Caco-2 (cell line): ENCODE measurements around the gene ZNF674. TPM values are rescaled to one million over a fixed set of nuclear protein-coding genes. Genes with fewer than 3 reads are reported as not detected.
A peak's percentile ranks its signal among the peaks of the same experiment; 100 is the strongest.

Source experiments
- BruUV-seq: library from RNA; stranded (reverse); fragments of 400-500 nt; replicated peaks from 2 replicates; lab custom pipeline; 2021; lab: Mats Ljungman, UMichigan
- CTCF ChIA-PET: fragments of 300-600 bp; sonication (Branson Sonifier 250); formaldehyde crosslinking; loops from one replicate; lab custom pipeline; 2022; ENCODE audit warnings: antibody characterized with exemption; lab: Charles Lee
- POLR2A ChIA-PET: fragments of 300-600 bp; sonication (Branson Sonifier 250); formaldehyde crosslinking; loops from one replicate; lab custom pipeline; 2022; ENCODE audit warnings: antibody characterized with exemption; lab: Charles Lee
- DNase-seq, 2 experiments: peaks; one replicate each; pipeline versions ENCODE4 v3.0.0 to v3.0.0-alpha.2; 2020 to 2022
- H3K27me3 ChIP-seq: replicated peaks from 2 replicates; pipeline ENCODE4 v1.6.0; 2011; ENCODE audit warnings: low read length; ENCODE audit not compliant: control insufficient read depth, insufficient read depth
- H3K36me3 ChIP-seq: 2 replicates; pipeline ENCODE4 v1.5.1; 2011; ENCODE audit warnings: low read length; ENCODE audit not compliant: control insufficient read depth, insufficient read depth
- H3K4me1 ChIP-seq: fragments of 250-450 bp; sonication (Bioruptor Pico); 2 replicates; pipeline ENCODE4 v1.5.1; 2020; ENCODE audit warnings: mild to moderate bottlenecking
- H3K4me3 ChIP-seq: 2 replicates; pipeline ENCODE4 v1.5.1; 2011; ENCODE audit warnings: low read depth, mild to moderate bottlenecking, control low read depth, low read length
- H3K9me3 ChIP-seq: fragments of 250-450 bp; sonication (Bioruptor Pico); 2 replicates; pipeline ENCODE4 v1.5.1; 2020; ENCODE audit warnings: mild to moderate bottlenecking, moderate library complexity
- H3K27ac Mint-ChIP-seq: one replicate; pipeline ENCODE4 v1.8.0; 2022; ENCODE audit warnings: mixed read lengths; ENCODE audit not compliant: unreplicated experiment
- H3K27me3 Mint-ChIP-seq: one replicate; pipeline ENCODE4 v1.8.0; 2022; ENCODE audit warnings: mixed read lengths; ENCODE audit not compliant: insufficient read depth, unreplicated experiment
- H3K36me3 Mint-ChIP-seq: one replicate; pipeline ENCODE4 v1.8.0; 2022; ENCODE audit warnings: mild to moderate bottlenecking, mixed read lengths; ENCODE audit not compliant: insufficient read depth, unreplicated experiment
- H3K4me1 Mint-ChIP-seq: one replicate; pipeline ENCODE4 v1.8.0; 2022; ENCODE audit warnings: low read depth, mixed read lengths; ENCODE audit not compliant: unreplicated experiment
- H3K4me3 Mint-ChIP-seq: one replicate; pipeline ENCODE4 v1.8.0; 2022; ENCODE audit warnings: mild to moderate bottlenecking, moderate library complexity, mixed read lengths; ENCODE audit not compliant: unreplicated experiment
- H3K9me3 Mint-ChIP-seq: one replicate; pipeline ENCODE4 v1.8.0; 2022; ENCODE audit warnings: mixed read lengths; ENCODE audit not compliant: unreplicated experiment
- intact Hi-C: fragments of 100-400 bp; cut with micrococcal nuclease; formaldehyde crosslinking; loops from one replicate; pipeline ENCODE4 v1.10.0; 2022; ENCODE audit not compliant: unreplicated experiment
- total RNA-seq: library from RNA; stranded (reverse); gene quantifications from 2 replicates; pipeline ENCODE4 v1.2.3, GENCODE V29; 2022
- TF ChIP-seq, protein P1 (sequence below), 2 experiments: fragments of 200-600 bp in 1 of 2; IDR thresholded peaks; 1 replicate in 1 of 2; 2 replicates in 1 of 2; pipeline versions ENCODE4 v1.5.1 to v1.8.0; 2011 to 2022; ENCODE audit warnings: antibody characterized with exemption in 1 of 2, control low read depth in 1 of 2, inconsistent platforms in 1 of 2, low read depth in 1 of 2, low read length in 1 of 2, mild to moderate bottlenecking in 1 of 2, moderate library complexity in 1 of 2; ENCODE audit not compliant: insufficient read depth in 1 of 2, severe bottlenecking in 1 of 2, unreplicated experiment in 1 of 2

The ZNF674 gene
- total RNA-seq, 1 experiment from 2014 or later, result 4.6 TPM

DNA sequence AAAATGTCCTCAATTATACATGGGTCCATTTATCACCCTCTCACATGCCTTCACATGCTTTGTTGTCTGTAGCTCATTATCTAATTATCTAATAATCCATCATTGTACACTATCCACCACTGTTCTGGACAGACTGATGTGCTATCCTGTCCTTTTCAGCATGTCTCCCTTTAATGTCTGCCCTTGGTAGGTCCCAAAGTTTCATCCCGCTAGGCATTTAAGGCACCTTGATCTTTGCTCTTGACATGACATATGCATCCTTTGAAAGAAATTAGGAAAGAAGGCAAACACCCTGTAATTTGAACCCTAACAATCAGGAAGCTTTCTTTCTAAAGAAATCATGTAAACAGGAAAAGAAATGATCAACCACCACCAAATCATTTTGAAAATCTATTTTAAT lies 34.0 kb upstream of the ZNF674 start:
- Mint-ChIP-seq H3K4me3 (no peak overlapping the region), H3K27ac (no peak overlapping the region), H3K4me1 (peaks cover 7% of the 10 kb centered on the region), H3K36me3 (peaks cover 5% of the 10 kb centered on the region), H3K27me3 (no peaks in the 10 kb centered on the region), H3K9me3 (no peaks in the 10 kb centered on the region)
- no TSS peak for BruUV-seq
- Histone ChIP-seq H3K4me3 (no peak overlapping the region), H3K27me3 (no peaks in the 10 kb centered on the region), H3K4me1 (no peaks in the 10 kb centered on the region), H3K36me3 (no peaks in the 10 kb centered on the region), H3K9me3 (no peaks in the 10 kb centered on the region)
- DNase-seq, result no peak
- TF ChIP-seq, protein P1, sequence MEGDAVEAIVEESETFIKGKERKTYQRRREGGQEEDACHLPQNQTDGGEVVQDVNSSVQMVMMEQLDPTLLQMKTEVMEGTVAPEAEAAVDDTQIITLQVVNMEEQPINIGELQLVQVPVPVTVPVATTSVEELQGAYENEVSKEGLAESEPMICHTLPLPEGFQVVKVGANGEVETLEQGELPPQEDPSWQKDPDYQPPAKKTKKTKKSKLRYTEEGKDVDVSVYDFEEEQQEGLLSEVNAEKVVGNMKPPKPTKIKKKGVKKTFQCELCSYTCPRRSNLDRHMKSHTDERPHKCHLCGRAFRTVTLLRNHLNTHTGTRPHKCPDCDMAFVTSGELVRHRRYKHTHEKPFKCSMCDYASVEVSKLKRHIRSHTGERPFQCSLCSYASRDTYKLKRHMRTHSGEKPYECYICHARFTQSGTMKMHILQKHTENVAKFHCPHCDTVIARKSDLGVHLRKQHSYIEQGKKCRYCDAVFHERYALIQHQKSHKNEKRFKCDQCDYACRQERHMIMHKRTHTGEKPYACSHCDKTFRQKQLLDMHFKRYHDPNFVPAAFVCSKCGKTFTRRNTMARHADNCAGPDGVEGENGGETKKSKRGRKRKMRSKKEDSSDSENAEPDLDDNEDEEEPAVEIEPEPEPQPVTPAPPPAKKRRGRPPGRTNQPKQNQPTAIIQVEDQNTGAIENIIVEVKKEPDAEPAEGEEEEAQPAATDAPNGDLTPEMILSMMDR (IDR thresholded peaks at IDR 0.05; ENCODE audit: insufficient read depth in 1 of 2, low read depth in 1 of 2, low read length in 1 of 2, severe bottlenecking in 1 of 2, unreplicated experiment in 1 of 2), result no peak
- intact Hi-C loops, result no loop called here
- ChIA-PET POLR2A (no interaction called here), CTCF (no interaction called here)

DNA sequence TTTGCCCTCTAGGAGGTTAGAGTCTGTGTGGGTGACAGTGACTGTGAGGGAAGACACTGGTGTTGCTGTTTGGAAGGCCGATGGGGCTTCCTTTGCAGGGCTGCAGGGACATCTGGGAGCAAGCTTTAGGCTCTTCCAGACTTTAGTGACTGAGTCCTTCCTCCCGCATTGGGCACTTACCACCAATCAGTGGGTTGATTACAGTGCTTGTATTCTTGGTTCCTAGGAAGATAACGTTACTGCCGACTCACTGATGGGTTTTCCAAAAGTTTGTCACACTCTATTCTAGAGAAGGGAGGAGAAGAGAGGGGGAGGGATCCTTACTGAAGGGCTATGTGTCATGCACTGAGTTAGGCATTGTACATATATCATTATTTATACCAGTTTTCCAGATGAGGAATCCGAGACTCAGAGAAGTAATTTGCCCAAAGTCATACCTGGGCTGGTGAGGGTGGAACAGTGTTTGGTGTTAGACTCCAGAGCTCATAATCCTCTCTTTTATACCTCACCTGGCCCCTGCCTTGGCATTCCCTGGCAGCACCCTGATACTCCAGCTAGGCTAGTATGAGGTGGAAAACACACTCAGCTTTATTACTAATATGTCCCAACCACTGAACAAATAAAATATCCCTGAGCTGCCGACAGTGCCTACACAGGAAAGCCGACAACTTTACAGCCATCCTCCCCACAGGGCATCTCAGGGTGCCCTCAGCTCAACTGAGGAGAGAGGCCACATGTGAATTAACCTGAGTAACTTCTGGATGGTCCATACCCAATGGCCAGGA lies 32.2 kb upstream of the ZNF674 start:
- POLR2A ChIA-PET, result no interaction called here
- no TSS peak for BruUV-seq
- DNase-seq, result no peak
- H3K9me3 ChIP-seq, result no peaks in the 10 kb centered on the region
- H3K36me3 Mint-ChIP-seq, result peaks cover 12% of the 10 kb centered on the region
- H3K4me3 Mint-ChIP-seq, result peak overlapping the region; percentile 23
- CTCF ChIA-PET, result no interaction called here
- no peak overlapping the region for H3K4me3 ChIP-seq
- TF ChIP-seq, protein P1 (IDR thresholded peaks at IDR 0.05; ENCODE audit: insufficient read depth in 1 of 2, low read depth in 1 of 2, low read length in 1 of 2, severe bottlenecking in 1 of 2, unreplicated experiment in 1 of 2), result no peak
- H3K4me1 Mint-ChIP-seq, result peaks cover 7% of the 10 kb centered on the region
- no peaks in the 10 kb centered on the region for H3K9me3 Mint-ChIP-seq
- H3K27ac Mint-ChIP-seq, result no peak overlapping the region
- no peaks in the 10 kb centered on the region; the same call in 1 of the 2 replicates for H3K4me1 ChIP-seq
- H3K27me3 ChIP-seq, result no peaks in the 10 kb centered on the region
- no peaks in the 10 kb centered on the region for H3K36me3 ChIP-seq
- intact Hi-C loops, result no loop called here
- no peaks in the 10 kb centered on the region for H3K27me3 Mint-ChIP-seq

DNA sequence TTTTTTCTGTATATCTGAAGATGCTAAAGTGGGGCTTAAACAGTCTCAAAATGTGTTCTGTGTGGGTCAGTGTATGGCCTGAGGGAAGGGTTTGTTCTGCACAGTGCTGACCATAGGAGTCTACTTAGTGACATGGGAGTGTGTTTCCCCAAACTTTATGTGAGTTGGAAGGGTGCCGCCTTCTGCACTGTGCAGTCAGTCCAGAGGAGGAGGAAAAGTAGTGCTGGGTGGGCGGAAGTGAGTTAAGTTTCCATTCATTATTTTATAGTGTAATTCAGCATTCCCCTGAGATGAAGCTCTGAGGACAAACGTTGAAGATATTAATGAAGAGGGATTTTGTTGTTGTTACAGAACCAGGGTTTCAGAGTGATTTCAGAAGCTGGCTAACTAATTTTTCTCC lies 31.2 kb upstream of the ZNF674 start:
- intact Hi-C loops, result no loop called here
- Histone ChIP-seq H3K36me3 (no peaks in the 10 kb centered on the region), H3K4me3 (no peak overlapping the region), H3K27me3 (no peaks in the 10 kb centered on the region), H3K9me3 (no peaks in the 10 kb centered on the region), H3K4me1 (no peaks in the 10 kb centered on the region; the same call in 1 of the 2 replicates)
- Mint-ChIP-seq H3K4me1 (peaks cover 7% of the 10 kb centered on the region), H3K4me3 (peak overlapping the region; percentile 30), H3K27me3 (no peaks in the 10 kb centered on the region), H3K9me3 (no peaks in the 10 kb centered on the region), H3K36me3 (peaks cover 12% of the 10 kb centered on the region), H3K27ac (no peak overlapping the region)
- no peak for DNase-seq
- POLR2A ChIA-PET, result no interaction called here
- CTCF ChIA-PET, result no interaction called here
- BruUV-seq, result no TSS peak
- TF ChIP-seq, protein P1 (IDR thresholded peaks at IDR 0.05; ENCODE audit: insufficient read depth in 1 of 2, low read depth in 1 of 2, low read length in 1 of 2, severe bottlenecking in 1 of 2, unreplicated experiment in 1 of 2), result no peak
